IMR-90 (cell line): ENCODE data around the gene NPRL2. TPM values are rescaled to one million over a fixed set of nuclear protein-coding genes. Genes with fewer than 3 reads are reported as not detected.

Experiments
- ATAC-seq: fragments of 200-7000 bp; cut with Tn5 transposase; 2 replicates; pipeline ENCODE4 v1.9.1; 2020; ENCODE audit warnings: low read depth, mild to moderate bottlenecking, moderate library complexity
- BruUV-seq: library from RNA; stranded (reverse); fragments of 400-500 nt; replicated peaks from 2 replicates; lab custom pipeline; 2021; lab: Mats Ljungman, UMichigan
- CTCF ChIA-PET: fragments of 300-600 bp; formaldehyde crosslinking; extraction: SDS; loops from one replicate; lab custom pipeline; 2021; ENCODE audit warnings: antibody characterized with exemption; lab: Yijun Ruan, JAX
- POLR2A ChIA-PET: fragments of 300-600 bp; sonication (Branson Sonifier 250); formaldehyde crosslinking; loops from one replicate; lab custom pipeline; 2022; ENCODE audit warnings: antibody characterized with exemption; ENCODE audit not compliant: unreplicated experiment; lab: Charles Lee
- DNase-seq: peaks from one replicate; pipeline ENCODE4 v3.0.0; 2013
- H2AFZ ChIP-seq: replicated peaks from 2 replicates; pipeline ENCODE3; 2013; ENCODE audit warnings: low read length, mild to moderate bottlenecking; ENCODE audit not compliant: poor library complexity
- H2AK5ac ChIP-seq: 2 replicates; pipeline ENCODE4 v1.6.1; 2013; ENCODE audit warnings: low read depth, low read length, inconsistent platforms
- H2AK9ac ChIP-seq: replicated peaks from 2 replicates; pipeline ENCODE3; 2013; ENCODE audit warnings: mild to moderate bottlenecking, low read depth, low read length, moderate library complexity; ENCODE audit not compliant: poor library complexity
- H2BK120ac ChIP-seq: 2 replicates; pipeline ENCODE4 v1.6.1; 2013; ENCODE audit warnings: low read depth, low read length, inconsistent platforms
- H2BK15ac ChIP-seq: 3 replicates; pipeline ENCODE4 v1.6.1; 2013; ENCODE audit warnings: low read depth, low read length, inconsistent platforms
- H2BK20ac ChIP-seq: 2 replicates; pipeline ENCODE4 v1.6.1; 2013; ENCODE audit warnings: low read depth, mild to moderate bottlenecking, inconsistent platforms, low read length, moderate library complexity
- H2BK5ac ChIP-seq: 2 replicates; pipeline ENCODE4 v1.6.1; 2013; ENCODE audit warnings: mild to moderate bottlenecking, low read depth, low read length, inconsistent platforms; ENCODE audit not compliant: poor library complexity, severe bottlenecking
- H3K14ac ChIP-seq: replicated peaks from 2 replicates; pipeline ENCODE4 v1.6.1; 2013; ENCODE audit warnings: low read depth, low read length, inconsistent platforms
- H3K18ac ChIP-seq: 2 replicates; pipeline ENCODE4 v1.6.1; 2013; ENCODE audit warnings: low read depth, low read length, control low read depth
- H3K23ac ChIP-seq: 2 replicates; pipeline ENCODE4 v1.6.1; 2013; ENCODE audit warnings: low read depth, low read length, inconsistent platforms
- H3K27ac ChIP-seq: 2 replicates; pipeline ENCODE4 v1.5.1; 2013; ENCODE audit warnings: mild to moderate bottlenecking, control low read depth, low read length; ENCODE audit not compliant: insufficient read depth
- H3K27me3 ChIP-seq: 2 replicates; pipeline ENCODE4 v1.6.1; 2013; ENCODE audit warnings: low read length; ENCODE audit not compliant: control insufficient read depth, insufficient read depth
- H3K36me3 ChIP-seq: 2 replicates; pipeline ENCODE4 v1.6.1; 2013; ENCODE audit warnings: low read length, mixed read lengths; ENCODE audit not compliant: control insufficient read depth, insufficient read depth
- H3K4ac ChIP-seq: 2 replicates; pipeline ENCODE4 v1.6.1; 2013; ENCODE audit warnings: low read depth, low read length, inconsistent platforms
- H3K4me1 ChIP-seq: 2 replicates; pipeline ENCODE4 v1.6.1; 2013; ENCODE audit warnings: low read length, mixed read lengths; ENCODE audit not compliant: control insufficient read depth, insufficient read depth
- H3K4me2 ChIP-seq: 2 replicates; pipeline ENCODE4 v1.6.1; 2013; ENCODE audit warnings: low read depth, mild to moderate bottlenecking, control low read depth, low read length, moderate library complexity
- H3K4me3 ChIP-seq: 2 replicates; pipeline ENCODE4 v1.5.1; 2013; ENCODE audit warnings: low read depth, mild to moderate bottlenecking, control low read depth, low read length, moderate library complexity; ENCODE audit not compliant: insufficient read depth
- H3K56ac ChIP-seq: 2 replicates; pipeline ENCODE4 v1.6.1; 2013; ENCODE audit warnings: low read length, inconsistent platforms; ENCODE audit not compliant: insufficient read depth; ENCODE audit errors: extremely low read depth
- H3K79me1 ChIP-seq, 2 experiments: 2 replicates each; pipeline ENCODE4 v1.6.1; 2013; ENCODE audit warnings: low read length in 2 of 2, inconsistent platforms in 1 of 2, low read depth in 1 of 2
- H3K9ac ChIP-seq: 2 replicates; pipeline ENCODE4 v1.6.1; 2013; ENCODE audit warnings: low read depth, low read length, control low read depth
- H3K9me1 ChIP-seq: 2 replicates; pipeline ENCODE4 v1.6.1; 2013; ENCODE audit warnings: low read length, inconsistent platforms; ENCODE audit not compliant: insufficient read depth
- H3K9me3 ChIP-seq: 2 replicates; pipeline ENCODE4 v1.6.1; 2013; ENCODE audit warnings: low read length; ENCODE audit not compliant: control insufficient read depth, insufficient read depth
- H4K20me1 ChIP-seq: 2 replicates; pipeline ENCODE4 v1.6.1; 2013; ENCODE audit warnings: low read length, inconsistent platforms; ENCODE audit not compliant: insufficient read depth
- H4K5ac ChIP-seq: 2 replicates; pipeline ENCODE4 v1.6.1; 2013; ENCODE audit warnings: mild to moderate bottlenecking, low read depth, low read length, control low read depth
- H4K8ac ChIP-seq, 2 experiments: 2 replicates each; pipeline ENCODE4 v1.6.1; 2013; ENCODE audit warnings: low read depth in 2 of 2, low read length in 2 of 2, control low read depth in 1 of 2, inconsistent platforms in 1 of 2
- H4K91ac ChIP-seq: 2 replicates; pipeline ENCODE4 v1.6.1; 2013; ENCODE audit warnings: low read depth, low read length, inconsistent platforms; ENCODE audit not compliant: insufficient read depth
- CEBPB ChIP-seq: IDR thresholded peaks from 2 replicates; pipeline ENCODE4 v1.6.1; 2012; ENCODE audit warnings: low read depth, low read length, improper control_type of control experiment
- MAFK ChIP-seq: IDR thresholded peaks from 2 replicates; pipeline ENCODE4 v1.6.1; 2012; ENCODE audit warnings: low read depth, low read length, improper control_type of control experiment
- MAZ ChIP-seq: IDR thresholded peaks from 2 replicates; pipeline ENCODE4 v1.6.1; 2012; ENCODE audit warnings: low read depth, mild to moderate bottlenecking, low read length, improper control_type of control experiment, moderate library complexity, borderline replicate concordance
- POLR2A ChIP-seq: IDR thresholded peaks from 2 replicates; pipeline ENCODE4 v1.6.1; 2012; ENCODE audit warnings: mild to moderate bottlenecking, low read depth, low read length
- RAD21 ChIP-seq: IDR thresholded peaks from 2 replicates; pipeline ENCODE4 v1.6.1; 2012; ENCODE audit warnings: low read length, improper control_type of control experiment
- WGBS, 2 experiments: methylation state at CpG; one replicate each; pipeline versions ENCODE4 v1.1.5 to v1.1.7; 2013; ENCODE audit warnings: missing lambda C conversion rate in 2 of 2; ENCODE audit not compliant: insufficient read length in 1 of 2; ENCODE audit errors: extremely low coverage in 2 of 2; 5-methylcytosine and 5-hydroxymethylcytosine counted together
- dilution Hi-C: fragments of 300-500 bp; cut with HindIII; formaldehyde crosslinking; loops from one replicate; pipeline ENCODE4 v1.14.3; 2018; ENCODE audit warnings: low sequenced_read_pairs; ENCODE audit not compliant: unreplicated experiment
- in situ Hi-C: fragments of 300-500 bp; cut with MboI; formaldehyde crosslinking; loops from 3 replicates; pipeline ENCODE4 v1.14.3; 2019; ENCODE audit warnings: low sequenced_read_pairs, inconsistent platforms, mixed read lengths
- intact Hi-C: fragments of 100-400 bp; cut with micrococcal nuclease; formaldehyde crosslinking; loops from 2 replicates; pipeline ENCODE4 v1.10.0; 2022
- polyA plus RNA-seq, 3 experiments: library from polyadenylated mRNA; depleted of rRNA; stranded (reverse); fragments of >200 nt; gene quantifications; 2 replicates each; pipeline ENCODE4 v1.2.3, GENCODE V29; 2012; ENCODE audit warnings: low replicate concordance in 1 of 3
- total RNA-seq: library from RNA; depleted of rRNA; stranded (reverse); fragments of >200 nt; gene quantifications from 2 replicates; pipeline ENCODE4 v1.2.3, GENCODE V29; 2012
- TF ChIP-seq, protein P1 (sequence below): fragments of 150-350 bp; IDR thresholded peaks from 2 replicates; pipeline ENCODE4 v1.6.1; 2016; ENCODE audit warnings: low read depth, mild to moderate bottlenecking, low read length, moderate library complexity, borderline replicate concordance

NPRL2 gene
- total and polyA plus RNA-seq, 2 of the 4 experiments (the other 2 are of a cell fraction) = 38.3 to 38.7 TPM

DNA sequence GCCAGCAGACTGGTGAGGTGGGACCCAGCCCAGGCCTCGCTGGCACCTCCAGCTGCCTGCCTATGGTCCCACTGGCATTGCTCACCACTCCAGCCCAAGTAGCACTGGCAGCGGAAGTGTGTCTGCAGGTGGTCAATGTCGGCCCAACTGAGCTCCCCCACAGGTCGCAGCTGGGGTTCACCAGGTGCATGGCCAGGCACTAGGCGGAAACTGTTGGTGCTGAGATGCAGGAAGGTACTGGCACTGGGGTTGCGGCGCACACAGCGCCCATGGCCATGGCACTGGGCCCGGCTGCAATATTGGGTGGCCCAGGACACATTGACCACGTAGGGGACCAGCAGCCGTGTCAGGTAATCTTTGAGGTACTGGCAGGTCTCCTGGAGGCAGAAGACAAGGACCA is 32.4 kb downstream of the NPRL2 start:
- no peak overlapping the region for H3K4ac ChIP-seq
- H3K79me1 ChIP-seq = peaks cover 29 to 57% of the 10 kb centered on the region in 2 experiments
- no peak for DNase-seq
- intact Hi-C loops = no loop called here
- H3K14ac ChIP-seq = no peak overlapping the region
- H4K5ac ChIP-seq = no peak overlapping the region
- in situ Hi-C loops = no loop called here
- H2BK5ac ChIP-seq = no peak overlapping the region
- no peaks in the 10 kb centered on the region for H3K9me3 ChIP-seq
- dilution Hi-C loops = no loop called here
- POLR2A ChIA-PET = no interaction called here
- ATAC-seq = no peak
- H3K18ac ChIP-seq = no peak overlapping the region
- H2AK9ac ChIP-seq = no peak overlapping the region
- H3K9me1 ChIP-seq = peaks cover 23% of the 10 kb centered on the region
- CTCF ChIA-PET = no interaction called here
- peaks cover 25% of the 10 kb centered on the region for H3K4me1 ChIP-seq
- no peak overlapping the region for H3K9ac ChIP-seq
- H4K91ac ChIP-seq = no peak overlapping the region
- H2BK20ac ChIP-seq = no peak overlapping the region
- TF ChIP-seq POLR2A (no peak), MAZ (no peak), MAFK (no peak), CEBPB (no peak), RAD21 (no peak)
- TF ChIP-seq, protein P1, sequence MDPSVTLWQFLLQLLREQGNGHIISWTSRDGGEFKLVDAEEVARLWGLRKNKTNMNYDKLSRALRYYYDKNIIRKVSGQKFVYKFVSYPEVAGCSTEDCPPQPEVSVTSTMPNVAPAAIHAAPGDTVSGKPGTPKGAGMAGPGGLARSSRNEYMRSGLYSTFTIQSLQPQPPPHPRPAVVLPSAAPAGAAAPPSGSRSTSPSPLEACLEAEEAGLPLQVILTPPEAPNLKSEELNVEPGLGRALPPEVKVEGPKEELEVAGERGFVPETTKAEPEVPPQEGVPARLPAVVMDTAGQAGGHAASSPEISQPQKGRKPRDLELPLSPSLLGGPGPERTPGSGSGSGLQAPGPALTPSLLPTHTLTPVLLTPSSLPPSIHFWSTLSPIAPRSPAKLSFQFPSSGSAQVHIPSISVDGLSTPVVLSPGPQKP = no peak
- BruUV-seq = TSS peak; percentile 38
- no peak overlapping the region for H3K27ac ChIP-seq
- H3K23ac ChIP-seq = no peak overlapping the region
- H2AK5ac ChIP-seq = no peak overlapping the region
- H3K4me2 ChIP-seq = no peak overlapping the region
- WGBS, 2 experiments = 95% methylated on average over 10 of the region's 11 CpGs; no CpG with 5 or more reads in 1 of the 2 experiments
- no peak overlapping the region for H3K56ac ChIP-seq
- no peak overlapping the region for H2BK120ac ChIP-seq
- H4K20me1 ChIP-seq = 0 out of 2 replicates have a peak, but pooled peaks cover 18% of the 10 kb centered on the region
- no peak overlapping the region for H2AFZ ChIP-seq
- H3K36me3 ChIP-seq = peaks cover 38% of the 10 kb centered on the region
- no peaks in the 10 kb centered on the region for H3K27me3 ChIP-seq
- no peak overlapping the region for H3K4me3 ChIP-seq
- H4K8ac ChIP-seq = no peak overlapping the region
- H2BK15ac ChIP-seq = no peak overlapping the region
